Measurements from ENCODE around the gene ZBTB25. TPM values are rescaled to one million over a fixed set of nuclear protein-coding genes. Genes with fewer than 3 reads are reported as not detected.
A peak's percentile ranks its signal among the peaks of the same experiment; 100 is the strongest.

Gene ZBTB25
- total RNA-seq, 4 donors from 2014 or later = 4.8 to 10.2 (median 5.6) TPM

DNA sequence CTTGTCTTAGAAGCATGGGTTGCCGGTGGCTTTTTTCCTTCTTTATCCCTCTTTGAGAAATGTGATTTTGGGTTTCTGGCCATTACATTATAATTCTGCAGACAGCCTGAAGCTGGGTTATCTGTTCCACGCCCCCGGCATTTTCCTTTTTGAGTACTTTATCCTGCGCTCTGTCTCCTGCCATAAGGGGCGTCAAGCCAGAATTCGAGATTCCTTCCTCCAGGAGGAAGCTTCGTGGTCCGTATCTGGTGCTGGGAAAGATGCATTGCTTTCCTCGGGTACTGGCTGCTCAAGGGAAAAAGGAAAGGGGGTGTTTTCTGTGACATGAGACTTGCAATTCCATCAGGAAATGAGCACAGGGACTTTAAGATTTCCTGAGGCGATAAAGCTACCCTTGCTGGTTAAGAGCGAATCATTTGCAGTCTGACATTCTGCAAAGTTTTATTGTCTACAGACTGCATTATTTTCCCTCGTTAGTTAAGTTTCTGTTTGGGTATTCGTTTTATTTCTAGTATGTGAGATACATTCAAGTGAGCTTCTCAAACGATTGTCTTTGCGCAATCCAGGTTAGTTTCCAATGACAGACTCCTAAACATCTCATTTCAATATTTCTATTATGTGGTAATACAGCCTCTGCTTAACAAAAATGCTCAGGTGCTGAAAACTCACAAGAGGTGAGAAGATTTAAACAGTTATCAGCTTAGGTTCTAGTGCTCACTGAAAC is 37.6 kb downstream of the ZBTB25 start:
- Histone ChIP-seq H3K9me3 (no peaks in the 10 kb centered on the region), H3K4me1 (peaks cover 5 to 36% (median 15%) of the 10 kb centered on the region in 4 donors), H3K36me3 (no peaks in the 10 kb centered on the region), H3K4me3 (peak overlapping the region; percentile 50 to 83 (median 66)), H3K27ac (peak overlapping the region; percentile 78 to 92 (median 82)), H3K27me3 (no peaks in the 10 kb centered on the region)
- intact Hi-C loops (cut with DNase I; ENCODE audit: low total_unique reads) = no loop called here
- DNase-seq = no peak
- WGBS, 2 donors (ENCODE audit: low coverage in 1 of 2) = 9 to 14% methylated on average over 4 to 15 of the region's 15 CpGs
- in situ Hi-C loops (cut with MboI; ENCODE audit: low pct_ligation_motif_present in 1 of 4, low pct_unique_long_range_greater_than_20kb in 1 of 4, low sequenced_read_pairs in 3 of 4) = no loop called here
- TF ChIP-seq, protein P1, sequence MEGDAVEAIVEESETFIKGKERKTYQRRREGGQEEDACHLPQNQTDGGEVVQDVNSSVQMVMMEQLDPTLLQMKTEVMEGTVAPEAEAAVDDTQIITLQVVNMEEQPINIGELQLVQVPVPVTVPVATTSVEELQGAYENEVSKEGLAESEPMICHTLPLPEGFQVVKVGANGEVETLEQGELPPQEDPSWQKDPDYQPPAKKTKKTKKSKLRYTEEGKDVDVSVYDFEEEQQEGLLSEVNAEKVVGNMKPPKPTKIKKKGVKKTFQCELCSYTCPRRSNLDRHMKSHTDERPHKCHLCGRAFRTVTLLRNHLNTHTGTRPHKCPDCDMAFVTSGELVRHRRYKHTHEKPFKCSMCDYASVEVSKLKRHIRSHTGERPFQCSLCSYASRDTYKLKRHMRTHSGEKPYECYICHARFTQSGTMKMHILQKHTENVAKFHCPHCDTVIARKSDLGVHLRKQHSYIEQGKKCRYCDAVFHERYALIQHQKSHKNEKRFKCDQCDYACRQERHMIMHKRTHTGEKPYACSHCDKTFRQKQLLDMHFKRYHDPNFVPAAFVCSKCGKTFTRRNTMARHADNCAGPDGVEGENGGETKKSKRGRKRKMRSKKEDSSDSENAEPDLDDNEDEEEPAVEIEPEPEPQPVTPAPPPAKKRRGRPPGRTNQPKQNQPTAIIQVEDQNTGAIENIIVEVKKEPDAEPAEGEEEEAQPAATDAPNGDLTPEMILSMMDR (IDR thresholded peaks at IDR 0.05) = peak in 2 of 5 experiments; percentile 17 to 36
- no peak for TF ChIP-seq POLR2A (IDR thresholded peaks at IDR 0.05)

DNA sequence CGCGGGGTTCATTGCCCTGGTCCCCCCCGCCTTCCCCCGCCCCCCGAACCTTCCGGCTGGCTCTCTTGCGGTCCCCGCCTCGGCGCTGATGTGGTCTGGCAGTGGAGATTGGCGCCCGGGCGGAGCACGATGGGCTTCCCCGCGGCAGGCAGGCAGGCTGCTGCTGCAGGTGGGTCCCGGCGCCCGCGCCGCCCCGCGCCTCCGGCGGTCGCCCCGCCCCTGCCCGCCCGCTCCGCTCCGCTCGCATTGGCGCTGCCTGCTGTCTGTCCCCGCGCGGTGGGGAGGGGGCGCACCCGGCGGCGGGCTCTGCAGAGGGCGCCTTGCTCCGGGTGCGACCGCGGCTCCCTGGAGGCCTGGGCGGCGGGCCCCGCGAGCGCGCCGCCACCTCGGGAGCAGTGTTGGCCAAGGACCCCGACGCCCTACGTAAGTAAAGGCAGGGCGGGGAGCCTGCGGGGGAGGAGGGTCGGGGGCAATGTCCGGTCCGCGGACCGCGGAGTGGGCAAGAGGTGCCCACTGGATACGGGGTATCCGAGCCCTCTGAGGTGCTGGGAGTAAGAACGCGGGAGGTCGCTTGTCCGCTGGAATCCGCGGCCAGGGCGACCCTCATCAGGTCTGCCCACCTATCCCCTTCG is 38.3 kb downstream of the ZBTB25 start, which contains the start of gene AKAP5:
Gene AKAP5 (plus strand): TSS at position 309 of the 632 bp plus-strand sequence. CDS start 2,896 bp downstream, outside the sequence.
- Histone ChIP-seq H3K4me1 (peaks cover 5 to 36% (median 15%) of the 10 kb centered on the region in 4 donors), H3K27ac (peak within 1 kb of the TSS; percentile 78 to 92 (median 82)), H3K27me3 (no peaks in the 10 kb centered on the region), H3K4me3 (peak within 1 kb of the TSS; percentile 50 to 83 (median 66)), H3K9me3 (no peaks in the 10 kb centered on the region), H3K36me3 (no peaks in the 10 kb centered on the region)
- in situ Hi-C loops (cut with MboI; ENCODE audit: low pct_ligation_motif_present in 1 of 4, low pct_unique_long_range_greater_than_20kb in 1 of 4, low sequenced_read_pairs in 3 of 4) = no loop called here
- TF ChIP-seq POLR2AphosphoS5 (IDR thresholded peaks at IDR 0.05) = no peak
- no peak for TF ChIP-seq POLR2A (IDR thresholded peaks at IDR 0.05)
- no peak for TF ChIP-seq EP300 (IDR thresholded peaks at IDR 0.05; ENCODE audit: low read depth)
- TF ChIP-seq, protein P1 (IDR thresholded peaks at IDR 0.05) = no peak
- 1 to 4% methylated on average over 4 to 44 of the region's 74 CpGs for WGBS, 2 donors (ENCODE audit: low coverage in 1 of 2)
- intact Hi-C loops (cut with DNase I; ENCODE audit: low total_unique reads) = no loop called here
- peak; percentile 75 for DNase-seq

DNA sequence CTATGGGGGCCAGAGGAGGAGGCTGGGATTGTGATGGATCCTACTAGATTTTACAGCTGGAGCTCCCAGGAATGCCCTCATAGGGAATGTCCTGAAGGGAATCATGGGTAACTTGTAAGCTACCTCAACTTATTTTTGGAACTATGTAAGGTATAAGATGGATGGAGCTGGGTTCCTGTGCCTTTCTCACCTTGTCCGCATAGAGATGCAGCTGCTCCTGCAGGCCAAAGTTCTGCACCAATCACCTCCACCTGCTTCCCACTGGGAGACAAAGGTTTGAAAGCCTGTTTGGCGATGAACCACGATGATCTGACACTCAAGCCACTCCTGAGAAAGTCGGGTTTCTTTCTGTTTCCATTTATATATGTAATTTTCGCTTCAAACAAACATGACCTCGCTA is 39.0 kb downstream of the ZBTB25 start:
- Histone ChIP-seq H3K9me3 (no peaks in the 10 kb centered on the region), H3K27ac (peak overlapping the region; percentile 78 to 92 (median 82)), H3K4me3 (peak overlapping the region; percentile 50 to 83 (median 66))

DNA sequence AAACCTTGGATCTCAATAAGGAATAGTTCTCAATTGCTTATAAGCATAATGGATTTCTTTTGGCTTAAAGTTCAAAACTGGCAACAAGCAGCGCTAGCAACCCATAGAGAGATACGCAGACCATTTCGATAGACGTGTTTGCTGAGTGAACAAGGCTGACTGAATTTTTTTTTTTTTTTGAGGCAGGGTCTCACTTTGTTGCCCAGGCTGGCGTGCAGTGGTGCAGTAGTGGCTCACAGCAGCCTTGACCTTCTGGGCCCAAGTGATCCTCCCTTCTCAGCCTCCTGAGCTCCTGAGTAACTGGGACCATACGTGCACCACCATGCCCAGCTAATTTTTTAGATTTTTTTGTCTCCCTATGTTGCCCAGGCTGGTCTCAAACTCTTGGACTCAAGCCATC is 39.8 kb downstream of the ZBTB25 start:
- intact Hi-C loops (cut with DNase I; ENCODE audit: low total_unique reads) (no loop called here), in situ Hi-C loops (cut with MboI; ENCODE audit: low pct_ligation_motif_present in 1 of 4, low pct_unique_long_range_greater_than_20kb in 1 of 4, low sequenced_read_pairs in 3 of 4) (no loop called here)
- Histone ChIP-seq H3K27ac (no peak overlapping the region), H3K27me3 (no peaks in the 10 kb centered on the region), H3K36me3 (no peaks in the 10 kb centered on the region), H3K4me1 (peaks cover 5 to 34% (median 12%) of the 10 kb centered on the region in 4 donors), H3K4me3 (no peak overlapping the region), H3K9me3 (no peaks in the 10 kb centered on the region)
- no peak for TF ChIP-seq POLR2A (IDR thresholded peaks at IDR 0.05)
- TF ChIP-seq EP300 (IDR thresholded peaks at IDR 0.05; ENCODE audit: low read depth) = no peak
- TF ChIP-seq POLR2AphosphoS5 (IDR thresholded peaks at IDR 0.05) = no peak
- TF ChIP-seq, protein P1 (IDR thresholded peaks at IDR 0.05) = no peak
- no peak for DNase-seq
- 95 to 96% methylated on average over 4 to 6 of the region's 6 CpGs for WGBS, 2 donors (ENCODE audit: low coverage in 1 of 2)

More for the DNA sequence above, 39.0 kb downstream of the ZBTB25 start:
- H3K4me1 ChIP-seq = peaks cover 5 to 36% (median 14%) of the 10 kb centered on the region in 4 donors
- in situ Hi-C loops (cut with MboI; ENCODE audit: low pct_ligation_motif_present in 1 of 4, low pct_unique_long_range_greater_than_20kb in 1 of 4, low sequenced_read_pairs in 3 of 4) (no loop called here), intact Hi-C loops (cut with DNase I; ENCODE audit: low total_unique reads) (no loop called here)
- no peaks in the 10 kb centered on the region for H3K36me3 ChIP-seq
- no peak for DNase-seq
- TF ChIP-seq POLR2A (IDR thresholded peaks at IDR 0.05) (no peak), POLR2AphosphoS5 (IDR thresholded peaks at IDR 0.05) (no peak), EP300 (IDR thresholded peaks at IDR 0.05; ENCODE audit: low read depth) (no peak)
- TF ChIP-seq, protein P1 (IDR thresholded peaks at IDR 0.05) = no peak
- no peaks in the 10 kb centered on the region for H3K27me3 ChIP-seq
- WGBS, 2 donors (ENCODE audit: low coverage in 1 of 2) = 4 to 12% methylated on average over 3 to 6 of the region's 6 CpGs

Data from transverse colon (tissue), 4 donors.